ENCODE data around the gene ISOC2. TPM values are rescaled to one million over a fixed set of nuclear protein-coding genes. Genes with fewer than 3 reads are reported as not detected.

The ISOC2 gene
- total and polyA plus RNA-seq, 4 donors = 34.9 to 85.0 (median 65.9) TPM

GRCh38 chr19:55472463-55472862 is 11.0 kb upstream of the ISOC2 start:
- Histone ChIP-seq H3K36me3 (ENCODE audit: control insufficient read depth in 4 of 4, insufficient read depth in 4 of 4, low read length in 4 of 4) (no peaks in the 10 kb centered on the region), H3K4me3 (no peak overlapping the region), H3K27ac (ENCODE audit: low read depth in 1 of 2, low read length in 1 of 2) (no peak overlapping the region), H3K9me3 (ENCODE audit: control insufficient read depth in 4 of 4, insufficient read depth in 3 of 4, low read length in 3 of 4) (no peaks in the 10 kb centered on the region), H3K4me1 (ENCODE audit: control insufficient read depth in 5 of 5, insufficient read depth in 5 of 5, low read length in 5 of 5) (peaks cover 0 to 10% (median 0%) of the 10 kb centered on the region in 5 donors), H3K9ac (ENCODE audit: insufficient read depth in 1 of 2, low read length in 2 of 2) (no peak overlapping the region), H3K27me3 (ENCODE audit: control insufficient read depth in 3 of 3, insufficient read depth in 3 of 3, low read length in 2 of 3) (no peaks in the 10 kb centered on the region)
- ATAC-seq (ENCODE audit: insufficient read depth, low FRiP score) (no peak), DNase-seq (no peak)
- 73 to 84% methylated on average over 8 of the region's 8 CpGs for WGBS, 2 donors
- no peak for TF ChIP-seq CTCF (IDR thresholded peaks at IDR 0.05; ENCODE audit: control extremely low read depth, extremely low read depth)

- no peaks in the 10 kb centered on the region for H3K27me3 ChIP-seq (ENCODE audit: control insufficient read depth in 3 of 3, insufficient read depth in 3 of 3, low read length in 2 of 3)
- no peaks in the 10 kb centered on the region for H3K36me3 ChIP-seq (ENCODE audit: control insufficient read depth in 4 of 4, insufficient read depth in 4 of 4, low read length in 4 of 4)
Measured at GRCh38 chr19:55471266-55471665, 9.8 kb upstream of the ISOC2 start.

GRCh38 chr19:55468054-55468393 is 6.6 kb upstream of the ISOC2 start:
- ATAC-seq (ENCODE audit: insufficient read depth, low FRiP score) (no peak), DNase-seq (no peak)
- Histone ChIP-seq H3K27ac (ENCODE audit: low read depth in 1 of 2, low read length in 1 of 2) (no peak overlapping the region), H3K9ac (ENCODE audit: insufficient read depth in 1 of 2, low read length in 2 of 2) (no peak overlapping the region), H3K27me3 (ENCODE audit: control insufficient read depth in 3 of 3, insufficient read depth in 3 of 3, low read length in 2 of 3) (no peaks in the 10 kb centered on the region), H3K4me3 (no peak overlapping the region), H3K9me3 (ENCODE audit: control insufficient read depth in 4 of 4, insufficient read depth in 3 of 4, low read length in 3 of 4) (no peaks in the 10 kb centered on the region), H3K4me1 (ENCODE audit: control insufficient read depth in 5 of 5, insufficient read depth in 5 of 5, low read length in 5 of 5) (peaks cover 0 to 4% (median 0%) of the 10 kb centered on the region in 5 donors), H3K36me3 (ENCODE audit: control insufficient read depth in 4 of 4, insufficient read depth in 4 of 4, low read length in 4 of 4) (no peaks in the 10 kb centered on the region)
- WGBS, 2 donors = 14 to 22% methylated on average over 4 of the region's 4 CpGs
- TF ChIP-seq CTCF (IDR thresholded peaks at IDR 0.05; ENCODE audit: control extremely low read depth, extremely low read depth) = no peak

More at GRCh38 chr19:55471266-55471665, 9.8 kb upstream of the ISOC2 start:
- DNase-seq (no peak), ATAC-seq (ENCODE audit: insufficient read depth, low FRiP score) (no peak)
- no peak for TF ChIP-seq CTCF (IDR thresholded peaks at IDR 0.05; ENCODE audit: control extremely low read depth, extremely low read depth)
- Histone ChIP-seq H3K9ac (ENCODE audit: insufficient read depth in 1 of 2, low read length in 2 of 2) (no peak overlapping the region), H3K4me1 (ENCODE audit: control insufficient read depth in 5 of 5, insufficient read depth in 5 of 5, low read length in 5 of 5) (peaks cover 0 to 10% (median 0%) of the 10 kb centered on the region in 5 donors), H3K27ac (ENCODE audit: low read depth in 1 of 2, low read length in 1 of 2) (no peak overlapping the region), H3K4me3 (no peak overlapping the region), H3K9me3 (ENCODE audit: control insufficient read depth in 4 of 4, insufficient read depth in 3 of 4, low read length in 3 of 4) (no peaks in the 10 kb centered on the region)
- 86 to 87% methylated on average over 13 of the region's 13 CpGs for WGBS, 2 donors

Measured in lung (tissue), 12 donors.